HG03457 (cell line): Measurements from ENCODE around the gene TAS1R1.

ENCODE experiments used
- ATAC-seq: cut with Tn5 transposase; IDR thresholded peaks from one replicate; pipeline ENCODE4 v1.9.1; 2021; ENCODE audit warnings: moderate number of reproducible peaks; ENCODE audit not compliant: unreplicated experiment

The TAS1R1 gene

GRCh38 chr1:6627031-6627430 lies 71.9 kb downstream of the TAS1R1 start:
- no peak for ATAC-seq

- ATAC-seq = no peak
These were observed 72.9 kb downstream of the TAS1R1 start for GRCh38 chr1:6627841-6628545.

- no peak for ATAC-seq
These were observed 73.9 kb downstream of the TAS1R1 start for GRCh38 chr1:6628971-6629479.
